Liver (tissue), 9 donors: Measurements from ENCODE around the gene MEIOB. TPM values are rescaled to one million over a fixed set of nuclear protein-coding genes. Genes with fewer than 3 reads are reported as not detected.

Source experiments
- DNase-seq: peaks from one replicate; pipeline ENCODE4 v3.0.0-alpha.2; 2017; ENCODE audit warnings: low spot score
- H3K27ac ChIP-seq, 2 donors: one replicate each; pipeline ENCODE4 v1.7.0; 2013; ENCODE audit warnings: inconsistent platforms in 2 of 2, low read length in 2 of 2, control low read depth in 1 of 2, low read depth in 1 of 2, mild to moderate bottlenecking in 1 of 2
- H3K27me3 ChIP-seq, 4 donors: one replicate each; pipeline versions ENCODE4 v1.6.1 to v1.7.0; 2013; ENCODE audit warnings: low read length in 3 of 4, inconsistent platforms in 1 of 4, mild to moderate bottlenecking in 1 of 4, moderate library complexity in 1 of 4; ENCODE audit not compliant: control insufficient read depth in 4 of 4, insufficient read depth in 4 of 4
- H3K36me3 ChIP-seq, 4 donors: one replicate each; pipeline versions ENCODE4 v1.6.1 to v1.7.0; 2013; ENCODE audit warnings: low read length in 3 of 4, mild to moderate bottlenecking in 3 of 4, low read depth in 1 of 4, moderate library complexity in 1 of 4; ENCODE audit not compliant: control insufficient read depth in 4 of 4, insufficient read depth in 3 of 4
- H3K4me1 ChIP-seq, 4 donors: one replicate each; pipeline versions ENCODE4 v1.6.1 to v1.7.0; 2013; ENCODE audit warnings: low read length in 3 of 4, mild to moderate bottlenecking in 3 of 4, moderate library complexity in 1 of 4; ENCODE audit not compliant: control insufficient read depth in 4 of 4, insufficient read depth in 4 of 4
- H3K4me3 ChIP-seq, 3 donors: one replicate each; pipeline versions ENCODE4 v1.6.1 to v1.7.0; 2013; ENCODE audit warnings: low read length in 3 of 3, control low read depth in 1 of 3, low read depth in 1 of 3, mild to moderate bottlenecking in 1 of 3
- H3K9ac ChIP-seq, 2 donors: one replicate each; pipeline ENCODE4 v1.7.0; 2013; ENCODE audit warnings: low read length in 2 of 2, mild to moderate bottlenecking in 2 of 2, moderate library complexity in 2 of 2, control low read depth in 1 of 2, low read depth in 1 of 2
- H3K9me3 ChIP-seq, 4 donors: one replicate each; pipeline versions ENCODE4 v1.6.1 to v1.7.0; 2013; ENCODE audit warnings: low read length in 3 of 4; ENCODE audit not compliant: control insufficient read depth in 4 of 4
- EGR1 ChIP-seq, 2 donors: IDR thresholded peaks; 2 replicates each; pipeline ENCODE4 v1.6.1; 2016 to 2018; ENCODE audit warnings: antibody characterized with exemption in 2 of 2, low read depth in 2 of 2
- FOXA1 ChIP-seq: IDR thresholded peaks from 2 replicates; pipeline ENCODE4 v1.6.1; 2016; ENCODE audit warnings: antibody characterized with exemption
- FOXA2 ChIP-seq: IDR thresholded peaks from 2 replicates; pipeline ENCODE4 v1.6.1; 2016; ENCODE audit warnings: antibody characterized with exemption
- GABPA ChIP-seq, 2 donors: IDR thresholded peaks in 1 of 2; conservative IDR thresholded peaks in 1 of 2; 2 replicates each; pipeline ENCODE4 v1.6.1; 2016; ENCODE audit warnings: antibody characterized with exemption in 2 of 2, mild to moderate bottlenecking in 1 of 2, moderate library complexity in 1 of 2
- HNF4A ChIP-seq, 2 donors: conservative IDR thresholded peaks; 2 replicates each; pipeline ENCODE4 v1.6.1; 2016; ENCODE audit warnings: antibody characterized with exemption in 2 of 2, mild to moderate bottlenecking in 2 of 2
- HNF4G ChIP-seq: IDR thresholded peaks from 2 replicates; pipeline ENCODE4 v1.6.1; 2016; ENCODE audit warnings: antibody characterized with exemption
- JUND ChIP-seq, 2 donors: IDR thresholded peaks; 2 replicates each; pipeline ENCODE4 v1.6.1; 2016; ENCODE audit warnings: antibody characterized with exemption in 2 of 2
- RAD21 ChIP-seq, 2 donors: IDR thresholded peaks; 2 replicates each; pipeline ENCODE4 v1.6.1; 2016; ENCODE audit warnings: antibody characterized with exemption in 2 of 2, mild to moderate bottlenecking in 2 of 2
- RXRA ChIP-seq, 2 donors: IDR thresholded peaks; 2 replicates each; pipeline ENCODE4 v1.6.1; 2017 to 2018; ENCODE audit warnings: antibody characterized with exemption in 2 of 2, mild to moderate bottlenecking in 1 of 2
- SP1 ChIP-seq: IDR thresholded peaks from 2 replicates; pipeline ENCODE4 v1.6.1; 2018; ENCODE audit warnings: antibody characterized with exemption, mild to moderate bottlenecking
- TAF1 ChIP-seq: conservative IDR thresholded peaks from 2 replicates; pipeline ENCODE4 v1.6.1; 2016; ENCODE audit warnings: antibody characterized with exemption, mild to moderate bottlenecking
- YY1 ChIP-seq: IDR thresholded peaks from 2 replicates; pipeline ENCODE4 v1.6.1; 2016; ENCODE audit warnings: antibody characterized with exemption, mild to moderate bottlenecking
- WGBS: extraction: QIAGEN DNeasy Blood & Tissue Kit; methylation state at CpG from one replicate; pipeline ENCODE4 v1.1.7; 2013; 5-methylcytosine and 5-hydroxymethylcytosine counted together
- polyA plus RNA-seq, 2 donors: library from polyadenylated mRNA; stranded (reverse) in 1 of 2; unstranded in 1 of 2; fragments of 200-250 nt in 1 of 2; fragments of >200 nt in 1 of 2; fragmentation: Nextera tagmentation in 1 of 2; extraction: Ambion mirVana in 1 of 2; gene quantifications; one replicate each; pipeline versions ENCODE4 v1.2.1 to v1.2.3, GENCODE V29; 2013 to 2015
- total RNA-seq, 2 donors: library from RNA; depleted of rRNA; stranded (reverse); fragments of >200 nt; gene quantifications; one replicate each; pipeline ENCODE4 v1.2.3, GENCODE V29; 2014
- TF ChIP-seq, protein P1 (sequence below): IDR thresholded peaks from 2 replicates; pipeline ENCODE4 v1.6.1; 2016; ENCODE audit warnings: antibody characterized with exemption
- TF ChIP-seq, protein P2 (sequence below): fragments of 150-350 bp; IDR thresholded peaks from 2 replicates; pipeline ENCODE4 v1.5.1; 2017; ENCODE audit warnings: improper control_type of control experiment, low read depth, low read length; ENCODE audit not compliant: missing input control
- TF ChIP-seq, protein P3 (sequence below): IDR thresholded peaks from 2 replicates; pipeline ENCODE4 v1.6.1; 2016; ENCODE audit warnings: antibody characterized with exemption
- TF ChIP-seq, protein P4 (sequence below): IDR thresholded peaks from 2 replicates; pipeline ENCODE4 v1.6.1; 2016; ENCODE audit warnings: antibody characterized with exemption
- TF ChIP-seq, protein P5 (sequence below): IDR thresholded peaks from 2 replicates; pipeline ENCODE4 v1.6.1; 2016; ENCODE audit warnings: antibody characterized with exemption, mild to moderate bottlenecking
- donor health status: healthy.
- donor health status: healthy.
- donor health status: healthy.
- donor health status: healthy.
- donor health status: healthy.

The MEIOB gene
- total and polyA plus RNA-seq, 4 donors = 0.33 to 2.2 TPM; not detected in 2

DNA sequence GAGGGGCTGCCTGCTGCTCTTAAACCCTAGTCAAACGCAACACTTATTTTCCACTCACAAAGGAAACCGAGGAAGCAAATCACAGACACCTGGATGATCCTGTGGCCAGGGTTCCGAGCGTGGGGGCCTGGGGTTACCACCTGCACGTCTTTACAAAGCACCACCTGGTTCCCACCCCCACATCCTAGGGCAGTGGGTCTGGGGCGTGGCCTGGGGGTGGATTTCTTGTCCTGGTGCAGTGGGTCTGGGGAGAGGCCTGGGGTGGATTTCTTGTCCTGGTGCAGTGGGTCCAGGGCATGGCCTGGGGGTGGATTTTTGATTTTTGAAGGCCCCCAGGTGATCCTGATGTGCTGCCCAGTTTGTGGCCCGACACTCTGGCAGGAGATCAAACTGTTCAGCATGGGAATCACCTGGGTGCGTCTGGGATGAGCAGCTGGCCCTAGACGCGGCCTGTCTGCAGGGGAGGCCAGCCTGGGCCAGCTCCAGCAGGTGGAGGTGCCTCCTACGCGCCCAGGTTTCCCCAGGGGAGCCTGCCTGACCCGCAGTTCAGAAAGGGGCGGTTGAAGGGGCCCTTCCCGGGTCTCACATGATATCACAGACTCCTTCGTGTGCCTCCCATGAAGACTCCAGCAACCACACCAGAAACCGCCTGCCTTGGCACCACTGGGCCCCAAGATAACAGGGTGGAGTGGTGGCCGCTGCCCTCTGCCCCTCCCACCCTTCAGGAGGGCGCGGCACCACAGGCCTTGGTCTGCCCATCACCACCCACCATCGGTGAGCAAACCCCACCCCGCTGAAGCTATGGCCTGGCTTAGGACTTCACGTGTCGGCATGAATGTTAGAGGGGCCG is 51.6 kb downstream of the MEIOB start:
- DNase-seq = peak; percentile 79
- H3K36me3 ChIP-seq = peaks cover 12 to 29% (median 23%) of the 10 kb centered on the region in 4 donors
- 78% methylated on average over 25 of the region's 25 CpGs for WGBS
- H3K4me1 ChIP-seq = peaks cover 11 to 91% (median 81%) of the 10 kb centered on the region in 4 donors
- H3K9ac ChIP-seq = no peak overlapping the region
- no peaks in the 10 kb centered on the region for H3K27me3 ChIP-seq
- no peaks in the 10 kb centered on the region for H3K9me3 ChIP-seq
- peak overlapping the region in 1 of 2 donors; percentile 39 for H3K27ac ChIP-seq
- no peak overlapping the region for H3K4me3 ChIP-seq
- TF ChIP-seq JUND (IDR thresholded peaks at IDR 0.05) (no peak), EGR1 (IDR thresholded peaks at IDR 0.05; ENCODE audit: low read depth in 2 of 2) (no peak), HNF4G (no peak), RXRA (IDR thresholded peaks at IDR 0.05) (no peak), FOXA2 (no peak), HNF4A (conservative IDR thresholded peaks at IDR 0.05) (no peak), FOXA1 (no peak)

DNA sequence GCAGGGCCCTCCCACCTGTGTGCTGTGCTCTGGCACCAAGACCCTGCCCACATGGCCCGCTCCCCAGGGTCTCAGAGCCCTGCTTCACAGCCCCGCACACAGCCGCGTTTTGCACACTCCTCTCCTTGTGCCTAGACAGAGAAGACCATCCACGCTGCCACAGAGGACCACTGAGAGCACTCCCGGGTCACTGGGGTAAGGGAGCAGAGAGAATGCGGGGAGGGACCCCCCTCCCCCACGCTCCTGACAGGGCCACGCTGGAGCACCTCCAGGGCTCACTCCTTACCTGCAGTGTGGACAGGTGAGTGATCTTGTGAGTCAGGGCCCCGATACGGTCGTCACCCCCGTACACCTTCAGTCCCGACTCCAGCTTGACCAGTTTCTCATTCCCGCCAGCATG is 52.4 kb downstream of the MEIOB start:
- WGBS = 92% methylated on average over 15 of the region's 15 CpGs
- Histone ChIP-seq H3K27ac (no peak overlapping the region), H3K4me1 (peaks cover 8 to 88% (median 77%) of the 10 kb centered on the region in 4 donors), H3K9me3 (no peaks in the 10 kb centered on the region), H3K9ac (no peak overlapping the region), H3K36me3 (peaks cover 12 to 29% (median 28%) of the 10 kb centered on the region in 4 donors), H3K4me3 (no peak overlapping the region), H3K27me3 (no peaks in the 10 kb centered on the region)
- TF ChIP-seq, protein P1, sequence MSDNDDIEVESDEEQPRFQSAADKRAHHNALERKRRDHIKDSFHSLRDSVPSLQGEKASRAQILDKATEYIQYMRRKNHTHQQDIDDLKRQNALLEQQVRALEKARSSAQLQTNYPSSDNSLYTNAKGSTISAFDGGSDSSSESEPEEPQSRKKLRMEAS = no peak
- TF ChIP-seq FOXA2 = no peak
- no peak for TF ChIP-seq RAD21 (IDR thresholded peaks at IDR 0.05)
- no peak for TF ChIP-seq SP1
- TF ChIP-seq GABPA (IDR thresholded peaks at IDR 0.05 in 1 of 2, conservative IDR thresholded peaks at IDR 0.05 in 1 of 2) = no peak
- TF ChIP-seq RXRA (IDR thresholded peaks at IDR 0.05) = no peak
- TF ChIP-seq HNF4A (conservative IDR thresholded peaks at IDR 0.05) = no peak
- TF ChIP-seq, protein P2, sequence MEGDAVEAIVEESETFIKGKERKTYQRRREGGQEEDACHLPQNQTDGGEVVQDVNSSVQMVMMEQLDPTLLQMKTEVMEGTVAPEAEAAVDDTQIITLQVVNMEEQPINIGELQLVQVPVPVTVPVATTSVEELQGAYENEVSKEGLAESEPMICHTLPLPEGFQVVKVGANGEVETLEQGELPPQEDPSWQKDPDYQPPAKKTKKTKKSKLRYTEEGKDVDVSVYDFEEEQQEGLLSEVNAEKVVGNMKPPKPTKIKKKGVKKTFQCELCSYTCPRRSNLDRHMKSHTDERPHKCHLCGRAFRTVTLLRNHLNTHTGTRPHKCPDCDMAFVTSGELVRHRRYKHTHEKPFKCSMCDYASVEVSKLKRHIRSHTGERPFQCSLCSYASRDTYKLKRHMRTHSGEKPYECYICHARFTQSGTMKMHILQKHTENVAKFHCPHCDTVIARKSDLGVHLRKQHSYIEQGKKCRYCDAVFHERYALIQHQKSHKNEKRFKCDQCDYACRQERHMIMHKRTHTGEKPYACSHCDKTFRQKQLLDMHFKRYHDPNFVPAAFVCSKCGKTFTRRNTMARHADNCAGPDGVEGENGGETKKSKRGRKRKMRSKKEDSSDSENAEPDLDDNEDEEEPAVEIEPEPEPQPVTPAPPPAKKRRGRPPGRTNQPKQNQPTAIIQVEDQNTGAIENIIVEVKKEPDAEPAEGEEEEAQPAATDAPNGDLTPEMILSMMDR = no peak
- TF ChIP-seq, protein P3, sequence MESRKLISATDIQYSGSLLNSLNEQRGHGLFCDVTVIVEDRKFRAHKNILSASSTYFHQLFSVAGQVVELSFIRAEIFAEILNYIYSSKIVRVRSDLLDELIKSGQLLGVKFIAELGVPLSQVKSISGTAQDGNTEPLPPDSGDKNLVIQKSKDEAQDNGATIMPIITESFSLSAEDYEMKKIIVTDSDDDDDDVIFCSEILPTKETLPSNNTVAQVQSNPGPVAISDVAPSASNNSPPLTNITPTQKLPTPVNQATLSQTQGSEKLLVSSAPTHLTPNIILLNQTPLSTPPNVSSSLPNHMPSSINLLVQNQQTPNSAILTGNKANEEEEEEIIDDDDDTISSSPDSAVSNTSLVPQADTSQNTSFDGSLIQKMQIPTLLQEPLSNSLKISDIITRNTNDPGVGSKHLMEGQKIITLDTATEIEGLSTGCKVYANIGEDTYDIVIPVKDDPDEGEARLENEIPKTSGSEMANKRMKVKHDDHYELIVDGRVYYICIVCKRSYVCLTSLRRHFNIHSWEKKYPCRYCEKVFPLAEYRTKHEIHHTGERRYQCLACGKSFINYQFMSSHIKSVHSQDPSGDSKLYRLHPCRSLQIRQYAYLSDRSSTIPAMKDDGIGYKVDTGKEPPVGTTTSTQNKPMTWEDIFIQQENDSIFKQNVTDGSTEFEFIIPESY = no peak
- no peak for TF ChIP-seq TAF1
- no peak for TF ChIP-seq EGR1 (IDR thresholded peaks at IDR 0.05; ENCODE audit: low read depth in 2 of 2)
- TF ChIP-seq, protein P4, sequence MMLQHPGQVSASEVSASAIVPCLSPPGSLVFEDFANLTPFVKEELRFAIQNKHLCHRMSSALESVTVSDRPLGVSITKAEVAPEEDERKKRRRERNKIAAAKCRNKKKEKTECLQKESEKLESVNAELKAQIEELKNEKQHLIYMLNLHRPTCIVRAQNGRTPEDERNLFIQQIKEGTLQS = no peak
- no peak for TF ChIP-seq JUND (IDR thresholded peaks at IDR 0.05)
- TF ChIP-seq HNF4G = no peak
- TF ChIP-seq, protein P5, sequence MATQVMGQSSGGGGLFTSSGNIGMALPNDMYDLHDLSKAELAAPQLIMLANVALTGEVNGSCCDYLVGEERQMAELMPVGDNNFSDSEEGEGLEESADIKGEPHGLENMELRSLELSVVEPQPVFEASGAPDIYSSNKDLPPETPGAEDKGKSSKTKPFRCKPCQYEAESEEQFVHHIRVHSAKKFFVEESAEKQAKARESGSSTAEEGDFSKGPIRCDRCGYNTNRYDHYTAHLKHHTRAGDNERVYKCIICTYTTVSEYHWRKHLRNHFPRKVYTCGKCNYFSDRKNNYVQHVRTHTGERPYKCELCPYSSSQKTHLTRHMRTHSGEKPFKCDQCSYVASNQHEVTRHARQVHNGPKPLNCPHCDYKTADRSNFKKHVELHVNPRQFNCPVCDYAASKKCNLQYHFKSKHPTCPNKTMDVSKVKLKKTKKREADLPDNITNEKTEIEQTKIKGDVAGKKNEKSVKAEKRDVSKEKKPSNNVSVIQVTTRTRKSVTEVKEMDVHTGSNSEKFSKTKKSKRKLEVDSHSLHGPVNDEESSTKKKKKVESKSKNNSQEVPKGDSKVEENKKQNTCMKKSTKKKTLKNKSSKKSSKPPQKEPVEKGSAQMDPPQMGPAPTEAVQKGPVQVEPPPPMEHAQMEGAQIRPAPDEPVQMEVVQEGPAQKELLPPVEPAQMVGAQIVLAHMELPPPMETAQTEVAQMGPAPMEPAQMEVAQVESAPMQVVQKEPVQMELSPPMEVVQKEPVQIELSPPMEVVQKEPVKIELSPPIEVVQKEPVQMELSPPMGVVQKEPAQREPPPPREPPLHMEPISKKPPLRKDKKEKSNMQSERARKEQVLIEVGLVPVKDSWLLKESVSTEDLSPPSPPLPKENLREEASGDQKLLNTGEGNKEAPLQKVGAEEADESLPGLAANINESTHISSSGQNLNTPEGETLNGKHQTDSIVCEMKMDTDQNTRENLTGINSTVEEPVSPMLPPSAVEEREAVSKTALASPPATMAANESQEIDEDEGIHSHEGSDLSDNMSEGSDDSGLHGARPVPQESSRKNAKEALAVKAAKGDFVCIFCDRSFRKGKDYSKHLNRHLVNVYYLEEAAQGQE = no peak
- TF ChIP-seq FOXA1 = no peak
- TF ChIP-seq YY1 = no peak
- no peak for DNase-seq
